GM06990 (cell line): Measurements from ENCODE around the gene E2F1.
"Not testable (repeated sequence)": the region's sequence is repeated elsewhere in the genome, so short reads cannot be mapped to it uniquely, and the experiment has no call there.

Experiments
- DNase-seq: peaks from one replicate; pipeline ENCODE4 v3.0.0-alpha.2; 2011; ENCODE audit not compliant: insufficient read length; ENCODE audit errors: extremely low read depth
- H3K27me3 ChIP-seq: replicated peaks from 2 replicates; pipeline ENCODE4 v1.6.0; 2011; ENCODE audit warnings: low read length; ENCODE audit not compliant: control insufficient read depth, insufficient read depth
- H3K36me3 ChIP-seq: 2 replicates; pipeline ENCODE4 v1.5.1; 2011; ENCODE audit warnings: low read length; ENCODE audit not compliant: control insufficient read depth, insufficient read depth
- H3K4me3 ChIP-seq: replicated peaks from 2 replicates; pipeline ENCODE4 v1.5.1; 2011; ENCODE audit warnings: low read depth, mild to moderate bottlenecking, control low read depth, low read length
- TF ChIP-seq, protein P1 (sequence below): IDR thresholded peaks from 2 replicates; pipeline ENCODE4 v1.5.1; 2011; ENCODE audit warnings: low read length, control low read depth, mild to moderate bottlenecking, inconsistent platforms; ENCODE audit not compliant: insufficient read depth, poor library complexity, severe bottlenecking

E2F1 gene

DNA sequence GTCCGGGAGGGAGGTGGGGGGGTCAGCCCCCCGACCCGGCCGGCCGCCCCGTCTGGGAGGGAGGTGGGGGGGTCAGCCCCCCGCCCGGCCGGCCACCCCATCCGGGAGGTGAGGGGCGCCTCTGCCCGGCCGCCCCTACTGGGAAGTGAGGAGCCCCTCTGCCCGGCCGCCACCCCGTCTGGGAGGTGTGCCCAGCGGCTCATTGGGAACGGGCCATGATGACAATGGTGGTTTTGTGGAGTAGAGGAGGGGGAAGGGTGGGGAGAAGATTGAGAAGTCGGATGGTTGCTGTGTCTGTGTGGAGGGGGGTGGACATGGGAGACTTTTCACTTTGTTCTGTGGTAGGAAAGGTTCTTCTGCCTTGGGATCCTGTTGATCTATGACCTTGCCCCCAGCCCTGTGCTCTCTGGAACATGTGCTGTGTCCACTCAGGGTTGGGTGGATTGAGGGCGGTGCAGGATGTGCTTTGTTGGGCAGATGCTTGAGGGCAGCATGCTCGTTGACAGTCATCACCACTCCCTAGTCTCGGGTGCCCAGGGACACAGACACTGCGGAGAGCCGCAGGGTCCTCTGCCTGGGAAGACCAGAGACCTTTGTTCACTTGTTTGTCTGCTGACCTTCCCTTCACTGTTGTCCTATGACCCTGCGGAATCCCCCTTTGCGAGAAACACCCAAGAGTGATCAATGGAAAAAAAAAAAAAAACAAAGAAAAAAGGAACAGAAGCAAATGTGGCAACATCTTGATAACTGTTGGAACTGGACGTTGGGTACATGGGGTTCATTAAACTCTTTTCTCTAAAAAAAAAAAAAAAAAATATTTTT, 15.7 kb upstream of the E2F1 start:
- no peak for DNase-seq
- no peak overlapping the region for H3K4me3 ChIP-seq
- no peaks in the 10 kb centered on the region for H3K27me3 ChIP-seq
- TF ChIP-seq, protein P1, sequence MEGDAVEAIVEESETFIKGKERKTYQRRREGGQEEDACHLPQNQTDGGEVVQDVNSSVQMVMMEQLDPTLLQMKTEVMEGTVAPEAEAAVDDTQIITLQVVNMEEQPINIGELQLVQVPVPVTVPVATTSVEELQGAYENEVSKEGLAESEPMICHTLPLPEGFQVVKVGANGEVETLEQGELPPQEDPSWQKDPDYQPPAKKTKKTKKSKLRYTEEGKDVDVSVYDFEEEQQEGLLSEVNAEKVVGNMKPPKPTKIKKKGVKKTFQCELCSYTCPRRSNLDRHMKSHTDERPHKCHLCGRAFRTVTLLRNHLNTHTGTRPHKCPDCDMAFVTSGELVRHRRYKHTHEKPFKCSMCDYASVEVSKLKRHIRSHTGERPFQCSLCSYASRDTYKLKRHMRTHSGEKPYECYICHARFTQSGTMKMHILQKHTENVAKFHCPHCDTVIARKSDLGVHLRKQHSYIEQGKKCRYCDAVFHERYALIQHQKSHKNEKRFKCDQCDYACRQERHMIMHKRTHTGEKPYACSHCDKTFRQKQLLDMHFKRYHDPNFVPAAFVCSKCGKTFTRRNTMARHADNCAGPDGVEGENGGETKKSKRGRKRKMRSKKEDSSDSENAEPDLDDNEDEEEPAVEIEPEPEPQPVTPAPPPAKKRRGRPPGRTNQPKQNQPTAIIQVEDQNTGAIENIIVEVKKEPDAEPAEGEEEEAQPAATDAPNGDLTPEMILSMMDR = no peak
- H3K36me3 ChIP-seq = no peaks in the 10 kb centered on the region

DNA sequence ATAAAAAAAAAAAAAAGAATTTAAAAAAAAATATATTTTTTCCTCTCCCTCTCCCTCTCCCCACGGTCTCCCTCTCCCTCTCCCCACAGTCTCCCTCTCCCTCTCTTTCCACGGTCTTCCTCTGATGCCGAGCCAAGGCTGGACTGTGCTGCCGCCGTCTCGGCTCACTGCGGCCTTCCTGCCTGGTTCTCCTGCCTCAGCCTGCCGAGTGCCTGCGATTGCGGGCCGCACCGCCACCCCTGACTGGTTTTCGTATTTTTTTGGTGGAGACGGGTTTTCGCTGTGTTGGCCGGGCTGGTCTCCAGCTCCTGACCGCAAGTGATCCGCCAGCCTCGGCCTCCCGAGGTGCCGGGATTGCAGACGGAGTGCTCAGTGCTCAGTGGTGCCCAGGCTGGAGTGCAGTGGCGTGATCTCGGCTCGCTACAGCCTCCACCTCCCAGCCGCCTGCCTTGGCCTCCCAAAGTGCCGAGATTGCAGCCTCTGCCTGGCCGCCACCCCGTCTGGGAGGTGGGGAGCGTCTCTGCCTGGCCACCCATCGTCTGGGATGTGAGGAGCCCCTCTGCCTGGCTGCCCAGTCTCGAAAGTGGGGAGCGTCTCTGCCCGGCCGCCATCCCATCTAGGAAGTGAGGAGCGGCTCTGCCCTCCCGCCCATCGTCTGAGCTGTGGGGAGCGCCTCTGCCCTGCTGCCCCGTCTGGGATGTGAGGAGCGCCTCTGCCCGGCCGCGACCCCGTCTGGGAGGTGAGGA, 14.7 kb upstream of the E2F1 start:
- DNase-seq, H3K36me3 ChIP-seq, H3K4me3 ChIP-seq, H3K27me3 ChIP-seq: not testable (repeated sequence)

DNA sequence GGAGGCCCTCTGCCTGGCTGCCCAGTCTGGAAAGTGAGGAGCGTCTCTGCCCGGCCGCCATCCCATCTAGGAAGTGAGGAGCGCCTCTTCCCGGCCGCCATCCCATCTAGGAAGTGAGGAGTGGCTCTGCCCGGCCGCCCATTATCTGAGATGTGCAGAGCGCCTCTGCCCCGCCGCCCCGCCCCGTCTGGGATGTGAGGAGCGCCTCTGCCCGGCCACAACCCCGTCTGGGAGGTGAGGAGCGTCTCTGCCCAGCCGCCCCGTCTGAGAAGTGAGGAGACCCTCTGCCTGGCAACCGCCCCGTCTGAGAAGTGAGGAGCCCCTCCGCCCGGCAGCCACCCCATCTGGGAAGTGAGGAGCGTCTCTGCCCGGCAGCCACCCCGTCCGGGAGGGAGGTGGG, 12.8 kb upstream of the E2F1 start:
- not testable (repeated sequence) for H3K4me3 ChIP-seq, DNase-seq, H3K27me3 ChIP-seq, H3K36me3 ChIP-seq

DNA sequence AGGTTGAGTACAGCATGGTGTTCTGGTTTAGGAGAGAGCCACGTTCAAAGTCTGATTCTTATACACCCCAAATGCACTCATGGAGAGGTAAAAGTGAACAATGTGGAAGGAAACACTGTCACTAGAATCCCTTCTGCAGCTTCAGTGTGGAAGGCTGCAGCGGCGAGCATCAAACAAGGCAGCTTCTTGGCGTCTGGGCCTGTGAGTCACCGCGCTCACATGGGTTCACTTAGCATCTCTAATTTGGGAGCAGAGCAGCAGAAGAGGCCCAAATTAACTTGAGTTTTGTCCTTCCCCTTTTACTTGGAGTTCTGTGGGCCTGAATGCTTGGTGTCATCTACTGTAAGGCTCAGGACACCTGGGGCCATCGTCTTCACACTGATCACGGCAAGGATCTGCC, 10.9 kb upstream of the E2F1 start:
- TF ChIP-seq, protein P1 = no peak
- Histone ChIP-seq H3K4me3 (no peak overlapping the region), H3K27me3 (no peaks in the 10 kb centered on the region), H3K36me3 (no peaks in the 10 kb centered on the region)
- DNase-seq = no peak

DNA sequence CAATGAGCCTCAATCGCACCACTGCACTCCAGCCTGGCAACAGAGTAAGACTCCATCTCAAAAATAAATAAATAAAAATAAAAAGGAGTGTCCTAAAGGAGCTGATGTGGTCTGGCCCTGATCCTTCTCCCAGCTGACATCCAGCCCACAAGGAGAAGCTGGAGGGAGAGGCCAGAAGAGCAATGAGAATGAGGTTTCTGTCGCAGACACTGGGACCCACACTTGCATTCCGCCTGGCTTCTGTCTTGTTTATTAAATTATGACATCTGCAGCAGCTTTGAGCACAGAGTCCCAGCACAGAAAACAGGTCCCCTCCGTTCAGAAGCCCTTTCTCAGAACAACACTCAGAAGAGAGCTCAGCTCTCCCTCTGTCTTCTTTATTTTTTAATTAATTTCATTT, 10.3 kb upstream of the E2F1 start:
- Histone ChIP-seq H3K4me3 (no peak overlapping the region), H3K36me3 (no peaks in the 10 kb centered on the region), H3K27me3 (no peaks in the 10 kb centered on the region)
- TF ChIP-seq, protein P1 = no peak
- DNase-seq = no peak

DNA sequence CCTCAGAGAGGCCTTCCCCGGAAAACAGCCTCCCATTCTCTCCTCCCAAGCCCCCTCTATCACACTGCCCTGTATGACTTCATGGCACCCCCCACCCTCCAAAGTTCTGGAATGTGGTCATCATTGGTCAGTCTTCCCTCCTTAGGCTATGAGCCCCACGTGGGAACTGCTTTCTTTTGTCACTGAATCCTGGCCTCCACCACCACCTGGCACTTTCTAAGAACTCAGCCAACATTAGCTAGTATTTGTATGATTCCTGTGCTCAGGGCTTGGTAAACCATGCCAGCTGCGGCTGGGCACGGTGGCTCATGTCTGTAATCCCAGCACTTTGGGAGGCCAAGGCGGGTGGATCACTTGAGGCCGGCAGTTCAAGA, 8.4 kb upstream of the E2F1 start:
- no peaks in the 10 kb centered on the region for H3K36me3 ChIP-seq
- H3K27me3 ChIP-seq = no peaks in the 10 kb centered on the region
- H3K4me3 ChIP-seq = no peak overlapping the region
- DNase-seq = no peak
- TF ChIP-seq, protein P1 = no peak
